ENCODE data around the gene PLOD3. TPM values are rescaled to one million over a fixed set of nuclear protein-coding genes. Genes with fewer than 3 reads are reported as not detected.

PLOD3 gene
- total RNA-seq, 1 donor from 2014 or later, result 165 TPM

DNA sequence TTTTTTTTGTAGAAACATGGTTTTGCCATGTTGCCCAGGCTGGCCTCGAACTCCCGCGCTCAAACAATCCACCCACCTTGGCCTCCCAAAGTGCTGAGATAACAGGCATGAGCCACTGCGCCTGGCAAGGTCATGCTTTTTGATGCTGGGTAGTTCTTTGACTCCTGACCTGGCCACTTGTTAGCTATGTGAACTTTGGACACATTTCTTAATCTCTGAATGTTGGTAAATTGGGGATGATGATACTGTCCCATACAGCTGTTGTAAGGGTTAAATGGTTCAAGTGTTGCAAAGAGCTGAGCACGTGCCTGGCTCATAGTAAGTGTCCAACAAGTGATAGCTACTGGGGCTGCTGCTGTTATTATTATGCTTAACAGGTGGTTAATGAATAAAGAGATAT lies 2.9 kb upstream of the PLOD3 start:
- TF ChIP-seq, protein P1, sequence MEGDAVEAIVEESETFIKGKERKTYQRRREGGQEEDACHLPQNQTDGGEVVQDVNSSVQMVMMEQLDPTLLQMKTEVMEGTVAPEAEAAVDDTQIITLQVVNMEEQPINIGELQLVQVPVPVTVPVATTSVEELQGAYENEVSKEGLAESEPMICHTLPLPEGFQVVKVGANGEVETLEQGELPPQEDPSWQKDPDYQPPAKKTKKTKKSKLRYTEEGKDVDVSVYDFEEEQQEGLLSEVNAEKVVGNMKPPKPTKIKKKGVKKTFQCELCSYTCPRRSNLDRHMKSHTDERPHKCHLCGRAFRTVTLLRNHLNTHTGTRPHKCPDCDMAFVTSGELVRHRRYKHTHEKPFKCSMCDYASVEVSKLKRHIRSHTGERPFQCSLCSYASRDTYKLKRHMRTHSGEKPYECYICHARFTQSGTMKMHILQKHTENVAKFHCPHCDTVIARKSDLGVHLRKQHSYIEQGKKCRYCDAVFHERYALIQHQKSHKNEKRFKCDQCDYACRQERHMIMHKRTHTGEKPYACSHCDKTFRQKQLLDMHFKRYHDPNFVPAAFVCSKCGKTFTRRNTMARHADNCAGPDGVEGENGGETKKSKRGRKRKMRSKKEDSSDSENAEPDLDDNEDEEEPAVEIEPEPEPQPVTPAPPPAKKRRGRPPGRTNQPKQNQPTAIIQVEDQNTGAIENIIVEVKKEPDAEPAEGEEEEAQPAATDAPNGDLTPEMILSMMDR (IDR thresholded peaks at IDR 0.05), result no peak
- H3K4me3 ChIP-seq, result no peak overlapping the region
- H3K9me3 ChIP-seq, result no peaks in the 10 kb centered on the region
- DNase-seq (ENCODE audit: low spot score in 2 of 2), result no peak
- peaks cover 9 to 18% of the 10 kb centered on the region in 2 donors for H3K4me1 ChIP-seq
- no peak overlapping the region for H3K27ac ChIP-seq
- intact Hi-C loops (cut with DNase I), result no loop called here
- H3K27me3 ChIP-seq, result no peaks in the 10 kb centered on the region
- H3K36me3 ChIP-seq, result peaks cover 24% of the 10 kb centered on the region in 2 donors

DNA sequence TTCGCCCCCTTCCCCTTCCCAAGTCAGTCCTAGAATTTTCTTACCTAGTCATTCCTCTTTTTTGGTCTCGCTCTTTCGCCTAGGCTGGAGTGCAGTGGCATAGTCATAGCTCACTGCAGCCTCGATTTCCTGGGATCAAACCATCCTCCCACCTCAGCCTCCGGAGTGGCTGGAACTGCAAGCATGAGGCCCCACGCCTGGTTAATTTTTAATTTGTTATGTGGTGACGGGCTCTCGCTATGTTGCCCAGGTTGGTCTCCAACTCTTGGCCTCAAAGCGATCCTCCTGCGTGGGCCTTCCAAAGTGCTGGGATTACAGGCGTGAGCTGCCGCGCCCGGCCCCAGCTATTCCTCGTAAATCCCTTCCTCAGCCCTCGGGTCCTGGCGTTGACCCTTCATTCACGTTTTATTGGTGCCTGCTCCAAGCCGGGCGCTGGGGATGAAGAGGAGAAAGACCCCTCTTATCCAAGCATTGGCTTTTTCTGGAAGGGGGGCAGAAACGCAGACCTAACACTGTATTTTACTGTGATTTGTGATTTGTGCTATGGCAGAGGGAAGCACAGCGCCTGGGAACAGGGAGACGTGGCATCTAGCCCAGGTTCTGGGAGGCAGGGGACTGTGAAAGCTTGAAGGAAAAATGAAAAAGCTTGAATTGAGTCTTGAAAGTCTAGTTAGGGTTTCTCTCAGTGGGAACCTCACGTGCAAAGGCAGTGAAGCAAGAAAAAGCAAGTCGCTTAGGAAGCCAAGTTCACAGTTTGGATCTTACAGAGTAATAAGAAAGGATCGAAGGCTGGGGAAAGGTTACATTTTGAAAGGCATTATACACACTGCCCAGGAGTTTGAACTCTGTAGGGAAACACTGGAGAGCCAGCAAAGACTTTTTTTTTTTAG lies 1.1 kb upstream of the PLOD3 start:
- Histone ChIP-seq H3K4me1 (peaks cover 9 to 18% of the 10 kb centered on the region in 2 donors), H3K27ac (peak overlapping the region; percentile 29 to 78), H3K36me3 (peaks cover 18 to 22% of the 10 kb centered on the region in 2 donors), H3K27me3 (no peaks in the 10 kb centered on the region), H3K4me3 (peak overlapping the region; percentile 72 to 78), H3K9me3 (no peaks in the 10 kb centered on the region)
- no peak for DNase-seq (ENCODE audit: low spot score in 2 of 2)
- TF ChIP-seq, protein P1 (IDR thresholded peaks at IDR 0.05), result no peak
- intact Hi-C loops (cut with DNase I), result loop anchor here (1.0 to 5.0 kb wide), 5 partner anchors 26 to 1214 kb away; partner anchors contain the start of genes AP1S1, ORAI2 and UFSP1

DNA sequence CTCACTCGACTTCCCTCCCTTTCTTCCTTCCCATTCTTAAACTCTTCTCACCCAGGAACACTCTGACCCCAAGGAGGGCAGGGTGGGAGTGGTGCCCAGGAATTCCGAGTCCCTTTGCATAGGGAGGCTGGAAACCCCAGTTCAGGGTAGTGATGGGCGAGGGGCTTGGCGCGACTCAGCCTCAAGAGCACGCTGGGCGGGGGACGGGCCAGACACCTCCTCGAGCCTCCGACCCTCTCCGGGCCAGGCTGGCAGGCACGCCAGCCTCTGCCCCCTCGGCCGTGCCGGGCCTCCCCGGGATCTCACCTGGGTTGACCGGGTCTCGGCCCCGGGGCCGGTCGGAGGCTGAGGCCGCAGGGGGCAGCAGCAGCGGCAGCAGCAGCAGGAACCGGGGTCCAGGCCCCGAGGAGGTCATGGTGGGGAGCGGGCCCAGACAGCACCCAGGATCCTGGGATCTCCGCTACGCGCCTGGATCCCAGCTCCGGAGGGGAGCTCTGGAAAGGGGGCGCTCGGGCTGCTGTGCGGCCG lies 457 bp downstream of the PLOD3 start:
- Histone ChIP-seq H3K4me1 (peaks cover 9 to 18% of the 10 kb centered on the region in 2 donors), H3K27ac (peak overlapping the region; percentile 55 to 78), H3K36me3 (peaks cover 9 to 30% of the 10 kb centered on the region in 2 donors), H3K4me3 (peak overlapping the region; percentile 72 to 78), H3K9me3 (no peaks in the 10 kb centered on the region), H3K27me3 (no peaks in the 10 kb centered on the region)
- DNase-seq (ENCODE audit: low spot score in 2 of 2), result no peak
- intact Hi-C loops (cut with DNase I), result loop anchor here (5.0 kb wide), 2 partner anchors 330 to 1215 kb away; partner anchors contain the start of genes ORAI2 and UFSP1
- TF ChIP-seq, protein P1 (IDR thresholded peaks at IDR 0.05), result no peak

DNA sequence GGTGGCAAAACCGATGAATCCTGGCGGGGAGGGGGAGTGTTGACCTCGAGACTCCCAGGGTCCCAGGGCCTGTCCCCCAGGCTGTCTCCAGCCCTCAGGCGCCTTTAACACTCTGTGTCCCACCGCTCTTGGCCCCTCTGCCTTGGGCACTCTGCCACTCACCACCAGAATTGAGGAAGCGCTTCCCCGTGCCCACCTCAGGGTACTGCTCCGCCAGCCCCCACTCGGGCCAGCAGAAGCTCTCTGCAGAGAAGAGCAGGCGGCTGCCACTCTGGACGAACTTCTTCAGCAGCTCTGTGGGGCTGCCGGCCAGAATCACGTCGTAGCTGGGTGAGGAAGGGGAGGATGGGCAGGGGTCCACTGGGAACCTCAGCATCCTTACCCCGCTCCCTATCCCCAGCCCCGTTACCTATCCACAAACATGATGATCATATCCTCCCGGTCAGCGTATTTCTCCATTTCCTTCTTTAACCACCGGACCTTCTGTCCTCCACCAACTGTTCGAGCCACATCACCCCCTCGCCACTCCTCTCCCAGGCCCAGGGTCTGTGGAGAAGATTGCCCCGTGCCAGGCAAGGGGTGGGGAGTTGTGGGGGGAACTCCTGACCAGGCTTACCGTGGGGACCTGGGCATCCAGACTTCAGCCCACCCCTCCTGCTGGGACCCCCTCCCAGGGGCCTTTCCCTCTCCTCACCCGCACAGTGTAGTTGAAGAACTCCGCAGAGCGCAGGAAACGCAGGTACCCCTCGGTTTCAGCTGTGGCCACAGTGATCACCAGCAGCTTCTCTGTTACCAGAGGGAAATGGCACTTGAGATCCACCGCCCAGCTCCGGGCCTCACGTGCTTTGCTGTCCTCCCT lies 1.2 kb downstream of the PLOD3 start:
- Histone ChIP-seq H3K4me1 (peaks cover 9 to 18% of the 10 kb centered on the region in 2 donors), H3K4me3 (peak overlapping the region; percentile 72 to 78), H3K9me3 (no peaks in the 10 kb centered on the region), H3K27me3 (no peaks in the 10 kb centered on the region), H3K36me3 (peaks cover 14 to 37% of the 10 kb centered on the region in 2 donors), H3K27ac (peak overlapping the region; percentile 55 to 78)
- TF ChIP-seq, protein P1 (IDR thresholded peaks at IDR 0.05), result no peak
- intact Hi-C loops (cut with DNase I), result loop anchor here (5.0 kb wide), 2 partner anchors 329 to 1216 kb away; partner anchors contain the start of genes ORAI2 and UFSP1
- DNase-seq (ENCODE audit: low spot score in 2 of 2), result no peak

DNA sequence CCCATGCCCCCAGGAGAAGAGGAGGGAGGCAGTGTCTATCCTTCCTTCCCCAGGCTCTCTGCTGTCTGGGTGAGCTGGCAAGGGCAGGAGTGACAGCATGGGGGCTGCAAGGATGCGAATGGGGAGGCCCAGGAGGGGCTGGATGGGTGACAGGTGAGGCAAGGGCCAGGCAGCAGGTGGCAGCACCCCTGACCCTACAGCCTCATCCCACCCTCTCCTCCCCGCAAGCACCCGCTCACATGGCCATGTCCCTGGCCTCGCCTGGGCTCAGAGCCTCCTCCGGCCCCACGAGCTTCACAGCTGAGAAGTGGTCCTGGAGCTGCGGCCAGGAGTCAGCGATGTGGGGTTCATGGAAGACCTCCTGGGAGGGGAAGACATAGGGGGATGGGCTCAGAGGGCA lies 5.4 kb downstream of the PLOD3 start:
- H3K27ac ChIP-seq, result no peak overlapping the region
- peaks cover 4 to 8% of the 10 kb centered on the region in 2 donors for H3K4me1 ChIP-seq
- TF ChIP-seq, protein P1 (IDR thresholded peaks at IDR 0.05), result no peak
- H3K27me3 ChIP-seq, result no peaks in the 10 kb centered on the region
- H3K9me3 ChIP-seq, result no peaks in the 10 kb centered on the region
- no peak for DNase-seq (ENCODE audit: low spot score in 2 of 2)
- no peak overlapping the region for H3K4me3 ChIP-seq
- peaks cover 38 to 73% of the 10 kb centered on the region in 2 donors for H3K36me3 ChIP-seq
- intact Hi-C loops (cut with DNase I), result no loop called here

Measured in ascending aorta (tissue), 2 donors.